Neural progenitor cell (in vitro differentiated cells): ENCODE measurements around the gene KIF19.

ENCODE experiments used
- CTCF ChIP-seq: fragments of 200-600 bp; sonication (generic); IDR thresholded peaks from 2 replicates; pipeline ENCODE4 v1.5.1; 2017; ENCODE audit warnings: antibody characterized with exemption, mild to moderate bottlenecking
- EZH2phosphoT487 ChIP-seq: fragments of 200-600 bp; sonication (generic); IDR thresholded peaks from 2 replicates; pipeline ENCODE4 v1.6.1; 2017; ENCODE audit warnings: antibody characterized with exemption

- TF ChIP-seq CTCF = no peak
- no peak for TF ChIP-seq EZH2phosphoT487
Observed at GRCh38 chr17:74347646-74348045, 21.6 kb downstream of the KIF19 start.
